ENCODE data around the gene ATG9B.

- no peak for TF ChIP-seq EZH2 (IDR thresholded peaks at IDR 0.05; ENCODE audit: low read length, missing control alignments)
- TF ChIP-seq, protein P1, sequence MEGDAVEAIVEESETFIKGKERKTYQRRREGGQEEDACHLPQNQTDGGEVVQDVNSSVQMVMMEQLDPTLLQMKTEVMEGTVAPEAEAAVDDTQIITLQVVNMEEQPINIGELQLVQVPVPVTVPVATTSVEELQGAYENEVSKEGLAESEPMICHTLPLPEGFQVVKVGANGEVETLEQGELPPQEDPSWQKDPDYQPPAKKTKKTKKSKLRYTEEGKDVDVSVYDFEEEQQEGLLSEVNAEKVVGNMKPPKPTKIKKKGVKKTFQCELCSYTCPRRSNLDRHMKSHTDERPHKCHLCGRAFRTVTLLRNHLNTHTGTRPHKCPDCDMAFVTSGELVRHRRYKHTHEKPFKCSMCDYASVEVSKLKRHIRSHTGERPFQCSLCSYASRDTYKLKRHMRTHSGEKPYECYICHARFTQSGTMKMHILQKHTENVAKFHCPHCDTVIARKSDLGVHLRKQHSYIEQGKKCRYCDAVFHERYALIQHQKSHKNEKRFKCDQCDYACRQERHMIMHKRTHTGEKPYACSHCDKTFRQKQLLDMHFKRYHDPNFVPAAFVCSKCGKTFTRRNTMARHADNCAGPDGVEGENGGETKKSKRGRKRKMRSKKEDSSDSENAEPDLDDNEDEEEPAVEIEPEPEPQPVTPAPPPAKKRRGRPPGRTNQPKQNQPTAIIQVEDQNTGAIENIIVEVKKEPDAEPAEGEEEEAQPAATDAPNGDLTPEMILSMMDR (conservative IDR thresholded peaks at IDR 0.05 in 1 of 2, IDR thresholded peaks at IDR 0.05 in 1 of 2; ENCODE audit: low read depth in 1 of 2, low read length in 2 of 2), result no peak
Measured at GRCh38 chr7:150969475-150969874, 54.8 kb downstream of the ATG9B start.

All from fibroblast of lung (primary cell).